Esophagus squamous epithelium (tissue), 5 donors: ENCODE results near the gene RNF125. TPM values are rescaled to one million over a fixed set of nuclear protein-coding genes. Genes with fewer than 3 reads are reported as not detected.

Source experiments
- DNase-seq: peaks from one replicate; lab custom pipeline; 2025; lab: John Stamatoyannopoulos, UW
- H3K27ac ChIP-seq, 4 donors: fragments of 200-600 bp; sonication (generic); one replicate each; pipeline ENCODE4 v1.5.1; 2016 to 2019; ENCODE audit warnings: mild to moderate bottlenecking in 1 of 4
- H3K27me3 ChIP-seq, 4 donors: fragments of 200-600 bp; sonication (generic); 1 replicate in 3 of 4; 2 replicates in 1 of 4; pipeline versions ENCODE4 v1.5.1 to v1.6.0; 2017 to 2021; ENCODE audit warnings: antibody characterized with exemption in 1 of 4
- H3K36me3 ChIP-seq, 3 donors: fragments of 200-600 bp; sonication (generic); one replicate each; pipeline ENCODE4 v1.5.1; 2016 to 2019
- H3K4me1 ChIP-seq, 3 donors: fragments of 200-600 bp; sonication (generic); one replicate each; pipeline ENCODE4 v1.5.1; 2017 to 2019
- H3K4me3 ChIP-seq, 4 donors: fragments of 200-600 bp; sonication (generic); 1 replicate in 3 of 4; 2 replicates in 1 of 4; pipeline ENCODE4 v1.5.1; 2016 to 2019; ENCODE audit warnings: mild to moderate bottlenecking in 2 of 4, moderate library complexity in 1 of 4
- H3K9me3 ChIP-seq, 3 donors: fragments of 200-600 bp; sonication (generic); one replicate each; pipeline ENCODE4 v1.5.1; 2016 to 2019
- CTCF ChIP-seq, 6 experiments: fragments of 450-650 bp in 4 of 6; fragments of 200-600 bp in 2 of 6; sonication (generic) in 2 of 6; IDR thresholded peaks; one replicate each; pipeline ENCODE4 v1.5.1; 2016 to 2019; ENCODE audit warnings: antibody characterized with exemption in 6 of 6, mild to moderate bottlenecking in 4 of 6, moderate library complexity in 4 of 6
- POLR2A ChIP-seq, 4 donors: fragments of 450-650 bp; IDR thresholded peaks; one replicate each; pipeline ENCODE4 v1.6.1; 2017; ENCODE audit warnings: antibody characterized with exemption in 4 of 4, mild to moderate bottlenecking in 4 of 4, moderate library complexity in 3 of 4
- WGBS, 2 donors: methylation state at CpG; one replicate each; pipeline ENCODE4 v1.1.5; 2018; 5-methylcytosine and 5-hydroxymethylcytosine counted together
- intact Hi-C: fragments of 100-400 bp; cut with DNase I; formaldehyde crosslinking; loops from one replicate; pipeline ENCODE4 v1.15.0; 2022
- total RNA-seq, 4 donors: library from RNA; depleted of rRNA; stranded (reverse); fragments of >200 nt; gene quantifications; one replicate each; pipeline ENCODE4 v1.1.0, GENCODE V29; 2016
- donor health status: DM: yes; HTN: yes; CAD: no.

RNF125 gene
- total RNA-seq, 4 donors from 2014 or later = 0.87 to 10.7 (median 3.2) TPM

GRCh38 chr18:32025744-32026143, 7.1 kb downstream of the RNF125 start:
- intact Hi-C loops = no loop called here
- 92 to 93% methylated on average over 2 of the region's 2 CpGs for WGBS, 2 donors
- Histone ChIP-seq H3K9me3 (no peaks in the 10 kb centered on the region), H3K4me1 (peaks cover 0 to 42% (median 0%) of the 10 kb centered on the region in 3 donors), H3K36me3 (no peaks in the 10 kb centered on the region), H3K4me3 (no peak overlapping the region), H3K27me3 (no peaks in the 10 kb centered on the region), H3K27ac (no peak overlapping the region)
- DNase-seq = no peak
- no peak for TF ChIP-seq POLR2A (IDR thresholded peaks at IDR 0.05)
- no peak for TF ChIP-seq CTCF (IDR thresholded peaks at IDR 0.05)

- 49 to 51% methylated on average over 2 to 4 of the region's 4 CpGs for WGBS, 2 donors
- Histone ChIP-seq H3K27ac (no peak overlapping the region), H3K36me3 (no peaks in the 10 kb centered on the region), H3K27me3 (no peaks in the 10 kb centered on the region), H3K4me1 (peaks cover 0 to 34% (median 0%) of the 10 kb centered on the region in 3 donors), H3K4me3 (no peak overlapping the region), H3K9me3 (no peaks in the 10 kb centered on the region)
- TF ChIP-seq CTCF (IDR thresholded peaks at IDR 0.05) (no peak), POLR2A (IDR thresholded peaks at IDR 0.05) (no peak)
- intact Hi-C loops = no loop called here
- no peak for DNase-seq
Measured at GRCh38 chr18:32026491-32027086, 8.0 kb downstream of the RNF125 start.

GRCh38 chr18:32029558-32029957, 10.9 kb downstream of the RNF125 start:
- Histone ChIP-seq H3K27ac (no peak overlapping the region), H3K9me3 (no peaks in the 10 kb centered on the region), H3K27me3 (no peaks in the 10 kb centered on the region), H3K36me3 (no peaks in the 10 kb centered on the region), H3K4me1 (peaks cover 0 to 15% (median 0%) of the 10 kb centered on the region in 3 donors), H3K4me3 (no peak overlapping the region)
- intact Hi-C loops = no loop called here
- DNase-seq = no peak
- WGBS, 2 donors = 53 to 63% methylated on average over 1 of the region's 1 CpG
- TF ChIP-seq CTCF (IDR thresholded peaks at IDR 0.05) = no peak
- TF ChIP-seq POLR2A (IDR thresholded peaks at IDR 0.05) = no peak

- intact Hi-C loops = no loop called here
- Histone ChIP-seq H3K9me3 (no peaks in the 10 kb centered on the region), H3K4me1 (no peaks in the 10 kb centered on the region), H3K27ac (no peak overlapping the region), H3K4me3 (no peak overlapping the region), H3K27me3 (no peaks in the 10 kb centered on the region), H3K36me3 (peaks cover 0 to 9% (median 0%) of the 10 kb centered on the region in 3 donors)
- WGBS, 2 donors = 80 to 85% methylated on average over 9 of the region's 9 CpGs
- DNase-seq = no peak
- no peak for TF ChIP-seq CTCF (IDR thresholded peaks at IDR 0.05)
- no peak for TF ChIP-seq POLR2A (IDR thresholded peaks at IDR 0.05)
Measured at GRCh38 chr18:32032609-32033008, 14.0 kb downstream of the RNF125 start.

- Histone ChIP-seq H3K36me3 (peaks cover 0 to 25% (median 0%) of the 10 kb centered on the region in 3 donors), H3K27ac (no peak overlapping the region), H3K4me1 (no peaks in the 10 kb centered on the region), H3K9me3 (no peaks in the 10 kb centered on the region), H3K27me3 (no peaks in the 10 kb centered on the region), H3K4me3 (no peak overlapping the region)
- DNase-seq = no peak
- TF ChIP-seq CTCF (IDR thresholded peaks at IDR 0.05) (no peak), POLR2A (IDR thresholded peaks at IDR 0.05) (no peak)
- WGBS, 2 donors = 87 to 92% methylated on average over 5 of the region's 5 CpGs
- intact Hi-C loops = no loop called here
Measured at GRCh38 chr18:32036506-32037180, 18.0 kb downstream of the RNF125 start.
